Measurements from ENCODE around the gene RNASEH2A.

DNA sequence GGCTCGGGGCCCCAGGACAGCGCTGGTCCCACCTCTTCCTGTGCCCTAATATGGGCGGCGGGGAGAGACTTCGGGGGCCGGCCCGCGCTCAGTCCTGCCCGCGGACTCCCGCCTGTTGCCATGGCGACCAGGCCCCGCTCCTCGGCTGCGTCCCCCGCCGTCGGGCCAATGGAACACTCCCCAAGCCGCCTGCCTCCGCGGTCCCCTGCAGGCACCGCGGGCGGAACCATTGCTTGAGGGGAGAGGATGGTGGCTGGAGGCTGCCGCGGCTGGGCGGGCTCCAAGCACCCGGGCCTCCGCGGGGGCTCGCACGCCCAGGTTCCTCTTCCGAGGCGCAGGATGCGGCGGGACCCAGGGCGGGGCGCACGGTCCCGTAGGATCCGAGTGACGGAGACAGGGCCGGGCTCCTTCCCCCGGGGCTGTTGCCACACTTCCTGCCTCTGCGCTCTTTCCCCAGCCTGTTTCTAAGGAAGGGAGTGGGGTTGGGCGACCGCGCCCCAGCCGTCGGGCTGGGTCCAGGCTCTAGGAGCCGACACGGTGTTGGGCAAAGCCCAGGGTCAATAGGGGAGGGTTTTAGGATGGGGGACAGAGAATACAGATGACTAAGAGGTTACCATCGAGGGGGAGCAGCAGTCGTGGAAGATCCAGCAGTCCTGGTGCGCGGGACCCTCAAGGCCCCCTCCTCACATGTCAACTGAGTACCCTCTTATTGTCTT lies 16.3 kb upstream of the RNASEH2A start:
- TF ChIP-seq, protein P1, sequence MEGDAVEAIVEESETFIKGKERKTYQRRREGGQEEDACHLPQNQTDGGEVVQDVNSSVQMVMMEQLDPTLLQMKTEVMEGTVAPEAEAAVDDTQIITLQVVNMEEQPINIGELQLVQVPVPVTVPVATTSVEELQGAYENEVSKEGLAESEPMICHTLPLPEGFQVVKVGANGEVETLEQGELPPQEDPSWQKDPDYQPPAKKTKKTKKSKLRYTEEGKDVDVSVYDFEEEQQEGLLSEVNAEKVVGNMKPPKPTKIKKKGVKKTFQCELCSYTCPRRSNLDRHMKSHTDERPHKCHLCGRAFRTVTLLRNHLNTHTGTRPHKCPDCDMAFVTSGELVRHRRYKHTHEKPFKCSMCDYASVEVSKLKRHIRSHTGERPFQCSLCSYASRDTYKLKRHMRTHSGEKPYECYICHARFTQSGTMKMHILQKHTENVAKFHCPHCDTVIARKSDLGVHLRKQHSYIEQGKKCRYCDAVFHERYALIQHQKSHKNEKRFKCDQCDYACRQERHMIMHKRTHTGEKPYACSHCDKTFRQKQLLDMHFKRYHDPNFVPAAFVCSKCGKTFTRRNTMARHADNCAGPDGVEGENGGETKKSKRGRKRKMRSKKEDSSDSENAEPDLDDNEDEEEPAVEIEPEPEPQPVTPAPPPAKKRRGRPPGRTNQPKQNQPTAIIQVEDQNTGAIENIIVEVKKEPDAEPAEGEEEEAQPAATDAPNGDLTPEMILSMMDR (IDR thresholded peaks at IDR 0.05), result no peak
- TF ChIP-seq POLR2AphosphoS5 (IDR thresholded peaks at IDR 0.05) (peak; percentile 91 to 98 (median 98)), POLR2A (IDR thresholded peaks at IDR 0.05) (peak; percentile 98)
